Ecto neural progenitor cell (in vitro differentiated cells): ENCODE data around the gene FAF1.
A peak's percentile ranks its signal among the peaks of the same experiment; 100 is the strongest.

ENCODE experiments used
- DNase-seq: peaks from one replicate; pipeline ENCODE4 v3.0.0-alpha.2; 2018; ENCODE audit warnings: low spot score

Gene FAF1

GRCh38 chr1:50978144-50978851 lies 18.2 kb upstream of the FAF1 start:
- DNase-seq = peak; percentile 72

GRCh38 chr1:50977575-50978143 lies 17.6 kb upstream of the FAF1 start:
- peak; percentile 76 for DNase-seq

- DNase-seq = peak; percentile 53
Observed at GRCh38 chr1:50976890-50977574, 17.0 kb upstream of the FAF1 start.

GRCh38 chr1:50976111-50976889 lies 16.2 kb upstream of the FAF1 start:
- peak; percentile 49 for DNase-seq

- DNase-seq = no peak
Observed at GRCh38 chr1:50975436-50975835, 15.4 kb upstream of the FAF1 start.

GRCh38 chr1:50974618-50974935 lies 14.5 kb upstream of the FAF1 start:
- no peak for DNase-seq

GRCh38 chr1:50973875-50974617 lies 14.0 kb upstream of the FAF1 start:
- DNase-seq = peak; percentile 48

- no peak for DNase-seq
Observed at GRCh38 chr1:50973255-50973654, 13.2 kb upstream of the FAF1 start.

GRCh38 chr1:50972766-50973165 lies 12.7 kb upstream of the FAF1 start:
- DNase-seq = no peak

GRCh38 chr1:50971748-50972305 lies 11.8 kb upstream of the FAF1 start:
- no peak for DNase-seq

GRCh38 chr1:50970931-50971582 lies 11.0 kb upstream of the FAF1 start:
- DNase-seq = no peak

GRCh38 chr1:50970509-50970887 lies 10.4 kb upstream of the FAF1 start:
- no peak for DNase-seq

GRCh38 chr1:50969611-50970508 lies 9.8 kb upstream of the FAF1 start, which contains the start of gene CDKN2C:
Gene CDKN2C (plus strand): TSS chr1:50970245. CDS start chr1:50970369, 124 bp downstream.
- peak; percentile 76 for DNase-seq

GRCh38 chr1:50968821-50969610 lies 8.9 kb upstream of the FAF1 start:
- DNase-seq = peak; percentile 70

- DNase-seq = peak; percentile 90
Observed at GRCh38 chr1:50968158-50968820, 8.2 kb upstream of the FAF1 start.

GRCh38 chr1:50967416-50968157 lies 7.5 kb upstream of the FAF1 start:
- no peak for DNase-seq

GRCh38 chr1:50966991-50967390 lies 6.9 kb upstream of the FAF1 start:
- no peak for DNase-seq

- no peak for DNase-seq
Observed at GRCh38 chr1:50964863-50965262, 4.8 kb upstream of the FAF1 start.
